Neural progenitor cell (in vitro differentiated cells): ENCODE results near the gene CATSPERB. TPM values are rescaled to one million over a fixed set of nuclear protein-coding genes. Genes with fewer than 3 reads are reported as not detected.
"Not testable (repeated sequence)": the region's sequence is repeated elsewhere in the genome, so short reads cannot be mapped to it uniquely, and the experiment has no call there.

Experiments
- DNase-seq: peaks from one replicate; pipeline ENCODE4 v3.0.0-alpha.2; 2016; ENCODE audit warnings: low spot score
- H2AFZ ChIP-seq: fragments of 200-600 bp; sonication (generic); replicated peaks from 2 replicates; pipeline ENCODE4 v1.6.1; 2016; ENCODE audit warnings: antibody characterized with exemption
- H3F3A ChIP-seq: fragments of 200-600 bp; sonication (generic); 2 replicates; pipeline ENCODE4 v1.6.1; 2016; ENCODE audit warnings: antibody characterized with exemption, low read depth
- H3K27ac ChIP-seq: fragments of 200-600 bp; sonication (generic); 2 replicates; pipeline ENCODE4 v1.5.1; 2016; ENCODE audit warnings: mild to moderate bottlenecking
- H3K27me3 ChIP-seq: fragments of 200-600 bp; sonication (generic); 2 replicates; pipeline ENCODE4 v1.6.1; 2016; ENCODE audit warnings: mild to moderate bottlenecking, moderate library complexity
- H3K36me3 ChIP-seq: fragments of 200-600 bp; sonication (generic); 2 replicates; pipeline ENCODE4 v1.5.1; 2016
- H3K4me1 ChIP-seq: fragments of 200-600 bp; sonication (generic); 2 replicates; pipeline ENCODE4 v1.6.1; 2016; ENCODE audit warnings: mixed run types
- H3K4me2 ChIP-seq: fragments of 200-600 bp; sonication (generic); 2 replicates; pipeline ENCODE4 v1.6.1; 2016
- H3K4me3 ChIP-seq: fragments of 200-600 bp; sonication (generic); 2 replicates; pipeline ENCODE4 v1.5.1; 2016
- H3K79me2 ChIP-seq: fragments of 200-600 bp; sonication (generic); 2 replicates; pipeline ENCODE4 v1.6.1; 2016; ENCODE audit warnings: low read depth
- H3K9ac ChIP-seq: fragments of 200-600 bp; sonication (generic); 2 replicates; pipeline ENCODE4 v1.6.1; 2016
- H3K9me3 ChIP-seq: fragments of 200-600 bp; sonication (generic); 2 replicates; pipeline ENCODE4 v1.5.1; 2016; ENCODE audit warnings: low read depth
- H4K20me1 ChIP-seq: fragments of 200-600 bp; sonication (generic); 2 replicates; pipeline ENCODE4 v1.6.1; 2016; ENCODE audit warnings: low read depth
- H3K27ac Mint-ChIP-seq: 3 replicates; pipeline ENCODE4 v1.8.0; 2021; ENCODE audit warnings: mixed read lengths
- H3K27me3 Mint-ChIP-seq: 2 replicates; pipeline ENCODE4 v1.8.0; 2022; ENCODE audit warnings: low read depth, mild to moderate bottlenecking, inconsistent platforms, moderate library complexity, mixed read lengths; ENCODE audit not compliant: insufficient read depth
- H3K36me3 Mint-ChIP-seq: 3 replicates; pipeline ENCODE4 v1.8.0; 2021; ENCODE audit warnings: mixed read lengths
- H3K4me1 Mint-ChIP-seq: 3 replicates; pipeline ENCODE4 v1.8.0; 2021; ENCODE audit warnings: mixed read lengths
- H3K4me3 Mint-ChIP-seq: 3 replicates; pipeline ENCODE4 v1.8.0; 2021; ENCODE audit warnings: mild to moderate bottlenecking, moderate library complexity, mixed read lengths
- H3K9me3 Mint-ChIP-seq: 3 replicates; pipeline ENCODE4 v1.8.0; 2020; ENCODE audit warnings: mixed read lengths
- CTCF ChIP-seq: fragments of 200-600 bp; sonication (generic); IDR thresholded peaks from 2 replicates; pipeline ENCODE4 v1.5.1; 2017; ENCODE audit warnings: antibody characterized with exemption, mild to moderate bottlenecking
- EZH2 ChIP-seq: fragments of 200-600 bp; sonication (generic); IDR thresholded peaks from 2 replicates; pipeline ENCODE4 v1.6.1; 2017; ENCODE audit warnings: antibody characterized with exemption, mild to moderate bottlenecking, moderate library complexity
- EZH2phosphoT487 ChIP-seq: fragments of 200-600 bp; sonication (generic); IDR thresholded peaks from 2 replicates; pipeline ENCODE4 v1.6.1; 2017; ENCODE audit warnings: antibody characterized with exemption
- small RNA-seq: library from RNA; depleted of rRNA; stranded (forward); fragments of <200 nt; gene quantifications from one replicate; pipeline ENCODE3, GENCODE V24; 2015
- total RNA-seq: library from RNA; depleted of rRNA; stranded (reverse); fragments of >200 nt; gene quantifications from 2 replicates; pipeline ENCODE4 v1.2.3, GENCODE V29; 2015; ENCODE audit warnings: low replicate concordance

The CATSPERB gene
- total RNA-seq, 1 donor from 2014 or later: not detected

DNA sequence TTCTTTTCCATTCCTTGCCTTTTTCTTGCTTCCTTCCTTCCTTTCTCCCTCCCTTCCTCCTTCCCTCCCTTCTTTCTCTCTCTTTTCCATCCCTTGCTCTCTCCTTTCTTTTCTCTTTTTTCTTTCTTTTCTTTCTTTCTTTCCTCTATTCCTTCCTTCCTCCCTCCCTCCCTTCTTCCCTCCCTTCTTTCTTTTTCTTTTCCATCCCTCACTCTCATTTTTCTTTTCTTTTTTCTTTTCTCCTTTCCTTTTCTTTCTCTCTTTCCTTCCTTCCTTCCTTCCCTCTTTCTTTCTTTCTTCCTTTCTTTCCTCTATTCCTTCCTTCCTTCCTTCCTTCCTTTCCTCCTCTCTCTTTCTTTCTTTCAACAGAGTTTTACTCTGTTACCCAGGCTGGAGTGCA is 186.7 kb downstream of the CATSPERB start:
- H2AFZ ChIP-seq: no peak overlapping the region
- no peak overlapping the region for H3K9ac ChIP-seq
- H3K36me3 ChIP-seq: no peaks in the 10 kb centered on the region
- peaks cover 4% of the 10 kb centered on the region for H3K4me1 Mint-ChIP-seq
- no peaks in the 10 kb centered on the region for H3K9me3 ChIP-seq
- H3K4me1 ChIP-seq: peaks cover 8% of the 10 kb centered on the region
- no peak for TF ChIP-seq EZH2phosphoT487
- no peak overlapping the region for H3K27ac Mint-ChIP-seq
- H3K4me3 Mint-ChIP-seq: no peak overlapping the region
- H3F3A ChIP-seq: peaks cover 16% of the 10 kb centered on the region
- H3K27ac ChIP-seq: no peak overlapping the region
- peaks cover 22% of the 10 kb centered on the region for H3K9me3 Mint-ChIP-seq
- H3K27me3 ChIP-seq: peaks cover 22% of the 10 kb centered on the region
- H3K4me2 ChIP-seq: no peak overlapping the region
- H4K20me1 ChIP-seq: peaks cover 3% of the 10 kb centered on the region
- no peak overlapping the region for H3K4me3 ChIP-seq
- H3K79me2 ChIP-seq: no peaks in the 10 kb centered on the region
- H3K36me3 Mint-ChIP-seq: no peaks in the 10 kb centered on the region
- peaks cover 40% of the 10 kb centered on the region for H3K27me3 Mint-ChIP-seq
- no peak for DNase-seq

DNA sequence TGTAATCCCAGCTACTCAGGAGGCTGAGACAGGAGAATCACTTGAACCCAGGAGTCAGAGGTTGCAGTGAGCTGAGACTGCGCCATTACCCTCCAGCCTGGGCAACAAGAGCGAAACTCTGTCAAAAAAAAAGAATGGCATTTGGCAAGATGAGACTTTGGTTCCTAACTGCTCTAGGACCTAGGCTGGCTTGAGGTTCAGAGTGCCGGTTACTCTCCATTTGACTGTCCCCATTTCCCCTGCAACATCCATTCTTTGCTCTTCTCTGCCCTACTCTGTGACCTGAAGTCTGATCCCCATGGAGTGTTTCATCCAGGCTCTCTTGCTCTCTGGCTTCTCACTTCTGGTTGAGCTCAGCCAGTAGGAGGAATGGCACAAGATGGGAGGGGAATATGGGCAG is 195.6 kb downstream of the CATSPERB start:
- H3K4me3 Mint-ChIP-seq: no peak overlapping the region
- H3K9me3 Mint-ChIP-seq: peaks cover 25% of the 10 kb centered on the region
- H2AFZ ChIP-seq: no peak overlapping the region
- H4K20me1 ChIP-seq: no peaks in the 10 kb centered on the region
- no peak for DNase-seq
- no peaks in the 10 kb centered on the region for H3K36me3 ChIP-seq
- H3K27me3 Mint-ChIP-seq: peaks cover 21% of the 10 kb centered on the region
- H3K4me1 Mint-ChIP-seq: no peaks in the 10 kb centered on the region
- H3F3A ChIP-seq: no peaks in the 10 kb centered on the region
- no peak overlapping the region for H3K9ac ChIP-seq
- no peak overlapping the region for H3K4me3 ChIP-seq
- H3K27ac ChIP-seq: no peak overlapping the region
- no peaks in the 10 kb centered on the region for H3K4me1 ChIP-seq
- H3K27me3 ChIP-seq: peaks cover 4% of the 10 kb centered on the region
- H3K79me2 ChIP-seq: no peaks in the 10 kb centered on the region
- TF ChIP-seq EZH2phosphoT487 (no peak), EZH2 (no peak), CTCF (no peak)
- H3K4me2 ChIP-seq: no peak overlapping the region
- H3K36me3 Mint-ChIP-seq: no peaks in the 10 kb centered on the region
- H3K9me3 ChIP-seq: no peaks in the 10 kb centered on the region
- H3K27ac Mint-ChIP-seq: no peak overlapping the region

DNA sequence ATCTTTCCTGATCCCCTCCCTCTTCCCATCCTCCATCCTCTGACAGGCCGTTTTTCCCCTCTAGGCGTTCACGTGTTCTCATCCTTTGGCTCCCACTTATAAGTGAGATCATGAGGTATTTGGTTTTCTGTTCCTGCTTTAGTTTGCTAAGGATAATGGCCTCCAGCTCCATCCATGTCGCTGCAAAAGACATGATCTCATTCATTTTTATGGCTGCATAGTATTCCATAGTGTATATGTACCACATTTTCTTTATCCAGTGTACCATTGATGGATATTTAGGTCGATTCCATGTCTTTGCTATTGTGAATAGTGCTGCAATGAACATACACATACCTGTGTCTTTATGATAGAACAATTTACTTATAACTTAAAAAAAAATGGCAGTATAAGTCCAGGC is 197.8 kb downstream of the CATSPERB start:
- H3K4me3 ChIP-seq, H3K27me3 ChIP-seq, H3K9ac ChIP-seq, H3K4me1 Mint-ChIP-seq, H3K36me3 ChIP-seq, DNase-seq, H3K9me3 Mint-ChIP-seq, H3K4me3 Mint-ChIP-seq, H3K27ac ChIP-seq, H3K9me3 ChIP-seq, H3K36me3 Mint-ChIP-seq, H3K4me1 ChIP-seq, H2AFZ ChIP-seq, H3F3A ChIP-seq, H3K27ac Mint-ChIP-seq, H4K20me1 ChIP-seq, H3K79me2 ChIP-seq, H3K4me2 ChIP-seq: not testable (repeated sequence)
- H3K27me3 Mint-ChIP-seq: peaks cover 15% of the 10 kb centered on the region

DNA sequence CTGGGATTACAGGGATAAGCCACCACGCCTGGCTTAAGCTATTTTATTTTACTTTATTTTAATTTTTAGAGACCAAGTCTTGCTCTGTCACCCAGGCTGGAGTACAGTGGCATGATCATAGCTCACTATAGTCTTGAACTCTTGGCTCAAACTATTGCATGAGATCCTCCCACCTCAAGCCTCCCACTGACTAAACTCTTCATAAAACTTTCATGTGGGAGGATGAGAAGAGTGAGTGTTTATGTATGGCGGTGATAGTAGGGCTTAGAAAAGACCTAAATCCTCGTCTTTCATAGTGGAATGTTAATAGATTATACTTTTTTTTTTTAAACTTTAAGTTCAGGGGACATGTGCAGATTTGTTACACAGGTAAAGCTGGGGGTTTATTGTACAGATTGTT is 198.3 kb downstream of the CATSPERB start:
- Histone ChIP-seq H3K9ac (no peak overlapping the region), H3F3A (no peaks in the 10 kb centered on the region), H3K27me3 (peaks cover 4% of the 10 kb centered on the region), H4K20me1 (no peaks in the 10 kb centered on the region), H2AFZ (no peak overlapping the region), H3K36me3 (no peaks in the 10 kb centered on the region), H3K79me2 (no peaks in the 10 kb centered on the region), H3K27ac (no peak overlapping the region), H3K4me2 (no peak overlapping the region), H3K9me3 (no peaks in the 10 kb centered on the region), H3K4me1 (no peaks in the 10 kb centered on the region), H3K4me3 (no peak overlapping the region)
- H3K27ac Mint-ChIP-seq: no peak overlapping the region
- no peak overlapping the region for H3K4me3 Mint-ChIP-seq
- H3K4me1 Mint-ChIP-seq: no peaks in the 10 kb centered on the region
- H3K27me3 Mint-ChIP-seq: peaks cover 12% of the 10 kb centered on the region
- TF ChIP-seq CTCF (no peak), EZH2phosphoT487 (no peak), EZH2 (no peak)
- no peak for DNase-seq
- H3K36me3 Mint-ChIP-seq: no peaks in the 10 kb centered on the region
- H3K9me3 Mint-ChIP-seq: peaks cover 5% of the 10 kb centered on the region

Small RNA genes lying within 50 kb of the gene (small RNA-seq; reads per million reads assigned to genes)
- not detected for gene AL133373.1
- gene POLR3GP1: not detected
- not detected for gene RF00012

Other genes starting within 250 kb of the CATSPERB start
- gene PPP4R3A, start 221.8 kb downstream of the CATSPERB start, total RNA-seq: 81.5 and 98.9 TPM in 2 replicates
- 3.8 and 5.8 TPM in 2 replicates for gene TC2N, start 135.4 kb upstream of the CATSPERB start, total RNA-seq
- not detected in 2 replicates for gene FBLN5, start 215.6 kb upstream of the CATSPERB start, total RNA-seq